Left lung (tissue), 10 donors: ENCODE data around the gene PYROXD2. TPM values are rescaled to one million over a fixed set of nuclear protein-coding genes. Genes with fewer than 3 reads are reported as not detected.

Experiments
- ATAC-seq: fragments of 200-7000 bp; cut with Tn5 transposase; one replicate; pipeline ENCODE4 v1.9.1; 2020; ENCODE audit warnings: moderate library complexity
- DNase-seq, 4 donors: peaks; one replicate each; pipeline ENCODE4 v3.0.0-alpha.2; 2013 to 2020
- H3K27ac ChIP-seq, 2 donors: fragments of 200-600 bp; sonication (generic) in 1 of 2; one replicate each; pipeline versions ENCODE4 v1.5.0 to v1.8.0; 2020 to 2021
- H3K27me3 ChIP-seq, 2 donors: fragments of 200-600 bp; sonication (generic) in 1 of 2; one replicate each; pipeline versions ENCODE4 v1.5.0 to v1.8.0; 2020 to 2021
- H3K36me3 ChIP-seq, 2 donors: fragments of 200-600 bp; sonication (generic) in 1 of 2; one replicate each; pipeline versions ENCODE4 v1.5.0 to v1.8.0; 2020 to 2021
- H3K4me1 ChIP-seq, 2 donors: fragments of 200-600 bp; one replicate each; pipeline ENCODE4 v1.8.0; 2021
- H3K4me3 ChIP-seq, 2 donors: fragments of 200-600 bp; sonication (generic) in 1 of 2; one replicate each; pipeline versions ENCODE4 v1.5.0 to v1.8.0; 2020 to 2021; ENCODE audit warnings: mild to moderate bottlenecking in 1 of 2
- H3K9me3 ChIP-seq, 2 donors: fragments of 200-600 bp; sonication (generic) in 1 of 2; one replicate each; pipeline versions ENCODE4 v1.5.0 to v1.8.0; 2020 to 2021
- CTCF ChIP-seq, 2 donors: fragments of 200-600 bp; sonication (generic) in 1 of 2; IDR thresholded peaks; one replicate each; pipeline versions ENCODE4 v1.5.0 to v1.8.0; 2021; ENCODE audit warnings: antibody characterized with exemption in 2 of 2
- intact Hi-C, 2 donors: fragments of 100-400 bp; cut with DNase I; formaldehyde crosslinking; loops; one replicate each; pipeline versions ENCODE4 v1.11.2 to v1.14.2; 2022
- polyA plus RNA-seq, 6 donors: library from polyadenylated mRNA; unstranded; fragments of 120-200 nt; gene quantifications; one replicate each; pipeline ENCODE4 v1.2.1, GENCODE V29; 2013; ENCODE audit not compliant: insufficient read length in 6 of 6
- total RNA-seq, 2 donors: library from RNA; stranded (reverse); fragmentation: NEBNext Ultra II Directional; extraction: Animal tissue kit (Norgen Biotek cat#: 25700); gene quantifications; one replicate each; pipeline ENCODE4 v1.2.1, GENCODE V29; 2021
- donor health status: DM: no; HTN: yes; CAD: no.
- donor health status: DM: no; HTN: no; CAD: no.

The PYROXD2 gene
- total and polyA plus RNA-seq, 8 donors, result 8.2 to 48.2 (median 38.3) TPM

GRCh38 chr10:98418665-98419468 lies 3.9 kb upstream of the PYROXD2 start:
- Histone ChIP-seq H3K36me3 (peaks cover 0 to 74% of the 10 kb centered on the region in 2 donors), H3K4me1 (peaks cover 11 to 19% of the 10 kb centered on the region in 2 donors), H3K4me3 (no peak overlapping the region), H3K27ac (no peak overlapping the region), H3K9me3 (no peaks in the 10 kb centered on the region), H3K27me3 (no peaks in the 10 kb centered on the region)
- peak in 2 of 4 donors; percentile 7 to 53 for DNase-seq
- intact Hi-C loops, result no loop called here
- peak; percentile 29 for ATAC-seq
- TF ChIP-seq CTCF (IDR thresholded peaks at IDR 0.05), result no peak

GRCh38 chr10:98417973-98418664 lies 3.1 kb upstream of the PYROXD2 start:
- ATAC-seq (no peak), DNase-seq (no peak)
- Histone ChIP-seq H3K36me3 (peaks cover 0 to 67% of the 10 kb centered on the region in 2 donors), H3K4me3 (no peak overlapping the region), H3K27ac (no peak overlapping the region), H3K9me3 (no peaks in the 10 kb centered on the region), H3K27me3 (no peaks in the 10 kb centered on the region), H3K4me1 (peaks cover 11 to 19% of the 10 kb centered on the region in 2 donors)
- intact Hi-C loops, result no loop called here
- TF ChIP-seq CTCF (IDR thresholded peaks at IDR 0.05), result no peak

GRCh38 chr10:98417481-98417959 lies 2.5 kb upstream of the PYROXD2 start:
- H3K36me3 ChIP-seq, result peaks cover 0 to 61% of the 10 kb centered on the region in 2 donors
- no peak for ATAC-seq
- no peaks in the 10 kb centered on the region for H3K9me3 ChIP-seq
- no peak overlapping the region for H3K4me3 ChIP-seq
- intact Hi-C loops, result no loop called here
- peak in 1 of 4 donors; percentile 57 for DNase-seq
- no peak overlapping the region for H3K27ac ChIP-seq
- H3K27me3 ChIP-seq, result no peaks in the 10 kb centered on the region
- TF ChIP-seq CTCF (IDR thresholded peaks at IDR 0.05), result no peak
- H3K4me1 ChIP-seq, result peaks cover 11 to 19% of the 10 kb centered on the region in 2 donors

GRCh38 chr10:98416606-98417388 lies 1.8 kb upstream of the PYROXD2 start:
- DNase-seq, result no peak
- TF ChIP-seq CTCF (IDR thresholded peaks at IDR 0.05), result no peak
- no peak for ATAC-seq
- intact Hi-C loops, result no loop called here
- Histone ChIP-seq H3K36me3 (peaks cover 0 to 54% of the 10 kb centered on the region in 2 donors), H3K27me3 (no peaks in the 10 kb centered on the region), H3K4me1 (peaks cover 11 to 19% of the 10 kb centered on the region in 2 donors), H3K27ac (no peak overlapping the region), H3K4me3 (no peak overlapping the region), H3K9me3 (no peaks in the 10 kb centered on the region)
